IPS-20b (cell line): ENCODE data around the gene DET1.
"Not testable (repeated sequence)": the region's sequence is repeated elsewhere in the genome, so short reads cannot be mapped to it uniquely, and the experiment has no call there.

ENCODE experiments used
- H3K27ac ChIP-seq: one replicate; pipeline ENCODE4 v1.5.1; 2013; ENCODE audit warnings: low read length
- H3K27me3 ChIP-seq: 2 replicates; pipeline ENCODE4 v1.6.1; 2013; ENCODE audit warnings: mild to moderate bottlenecking, low read length, inconsistent platforms; ENCODE audit not compliant: insufficient read depth
- H3K36me3 ChIP-seq: 2 replicates; pipeline ENCODE4 v1.6.1; 2013; ENCODE audit warnings: low read depth, mild to moderate bottlenecking, inconsistent platforms, low read length, moderate library complexity; ENCODE audit not compliant: insufficient read depth
- H3K4me1 ChIP-seq: 2 replicates; pipeline ENCODE4 v1.6.1; 2013; ENCODE audit warnings: mild to moderate bottlenecking, control low read depth, inconsistent platforms, low read length, moderate library complexity; ENCODE audit not compliant: insufficient read depth
- H3K4me3 ChIP-seq: 2 replicates; pipeline ENCODE4 v1.5.1; 2013; ENCODE audit warnings: mild to moderate bottlenecking, low read length, inconsistent platforms
- H3K9ac ChIP-seq: 2 replicates; pipeline ENCODE4 v1.6.1; 2013; ENCODE audit warnings: low read depth, mild to moderate bottlenecking, inconsistent platforms, low read length, moderate library complexity
- H3K9me3 ChIP-seq: 2 replicates; pipeline ENCODE4 v1.6.1; 2013; ENCODE audit warnings: mild to moderate bottlenecking, low read depth, low read length, inconsistent platforms; ENCODE audit not compliant: insufficient read depth

Gene DET1

DNA sequence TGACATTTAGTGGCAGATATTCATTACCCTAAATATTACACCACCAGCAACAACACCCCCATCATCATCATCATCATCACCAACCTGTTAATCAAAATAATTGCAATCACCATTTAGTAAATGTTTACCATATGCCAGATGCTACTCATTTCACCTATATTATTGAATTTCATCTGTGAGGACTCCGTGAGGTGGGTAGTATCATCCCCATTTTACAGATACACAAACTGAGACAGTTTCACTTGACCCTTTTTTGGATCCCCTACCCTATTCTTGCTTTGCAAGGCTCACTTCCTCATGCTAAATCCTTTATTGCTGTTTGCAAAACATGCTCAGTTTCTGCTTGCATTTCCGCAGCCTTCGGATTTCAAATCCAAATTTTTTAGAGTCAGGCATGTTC lies 18.3 kb upstream of the DET1 start:
- H3K9me3 ChIP-seq: 0 out of 2 replicates have a peak, but pooled peaks cover 6% of the 10 kb centered on the region
- H3K27ac ChIP-seq: no peak overlapping the region
- no peaks in the 10 kb centered on the region for H3K4me1 ChIP-seq
- no peak overlapping the region for H3K4me3 ChIP-seq
- H3K27me3 ChIP-seq: no peaks in the 10 kb centered on the region
- H3K36me3 ChIP-seq: no peaks in the 10 kb centered on the region
- H3K9ac ChIP-seq: no peak overlapping the region

DNA sequence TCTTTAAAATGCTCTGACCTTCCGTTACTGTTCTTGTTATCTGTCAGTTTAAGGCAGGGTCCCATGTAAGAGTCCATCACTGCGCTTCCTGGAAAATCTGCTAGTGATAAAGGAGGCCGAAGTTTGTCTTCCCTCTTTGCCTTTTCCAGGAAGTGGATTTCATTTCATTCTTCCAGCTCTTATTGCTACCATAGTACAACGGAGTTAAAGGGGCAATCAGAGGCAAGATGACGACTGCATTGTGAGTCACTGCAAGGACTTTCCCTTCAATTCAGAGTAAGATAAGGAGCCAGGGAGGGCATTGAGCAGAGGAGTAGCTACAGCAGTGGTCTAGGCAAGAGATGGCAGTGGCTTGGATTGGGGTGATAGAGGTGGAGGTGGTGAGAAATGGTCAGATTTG lies 17.2 kb upstream of the DET1 start:
- no peak overlapping the region for H3K9ac ChIP-seq
- H3K36me3 ChIP-seq: no peaks in the 10 kb centered on the region
- H3K4me3 ChIP-seq: no peak overlapping the region
- 0 out of 2 replicates have a peak, but pooled peaks cover 6% of the 10 kb centered on the region for H3K9me3 ChIP-seq
- no peak overlapping the region for H3K27ac ChIP-seq
- no peaks in the 10 kb centered on the region for H3K4me1 ChIP-seq
- no peaks in the 10 kb centered on the region for H3K27me3 ChIP-seq

DNA sequence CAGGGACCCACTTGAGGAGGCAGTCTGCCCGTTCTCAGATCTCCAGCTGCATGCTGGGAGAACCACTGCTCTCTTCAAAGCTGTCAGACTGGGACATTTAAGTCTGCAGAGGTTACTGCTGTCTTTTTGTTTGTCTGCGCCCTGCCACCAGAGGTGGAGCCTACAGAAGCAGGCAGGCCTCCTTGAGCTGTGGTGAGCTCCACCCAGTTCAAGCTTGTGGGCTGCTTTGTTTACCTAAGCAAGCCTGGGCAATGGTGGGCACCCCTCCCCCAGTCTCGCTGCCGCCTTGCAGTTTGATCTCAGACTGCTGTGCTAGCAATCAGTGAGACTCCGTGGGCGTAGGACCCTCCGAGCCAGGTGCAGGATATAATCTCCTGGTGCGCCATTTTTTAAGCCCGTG lies 13.1 kb upstream of the DET1 start:
- H3K27me3 ChIP-seq, H3K9me3 ChIP-seq, H3K36me3 ChIP-seq, H3K27ac ChIP-seq, H3K4me3 ChIP-seq, H3K9ac ChIP-seq, H3K4me1 ChIP-seq: not testable (repeated sequence)

GRCh38 chr15:88558026-88558425 lies 11.5 kb upstream of the DET1 start:
- H3K4me1 ChIP-seq, H3K27ac ChIP-seq, H3K9ac ChIP-seq, H3K4me3 ChIP-seq, H3K27me3 ChIP-seq, H3K9me3 ChIP-seq, H3K36me3 ChIP-seq: not testable (repeated sequence)

- not testable (repeated sequence) for H3K4me1 ChIP-seq, H3K4me3 ChIP-seq, H3K27me3 ChIP-seq, H3K9me3 ChIP-seq, H3K9ac ChIP-seq, H3K36me3 ChIP-seq, H3K27ac ChIP-seq
These were observed 1.5 kb upstream of the DET1 start for GRCh38 chr15:88548009-88548408.

GRCh38 chr15:88545578-88546247 lies 768 bp downstream of the DET1 start:
- H3K27ac ChIP-seq, H3K4me1 ChIP-seq, H3K9me3 ChIP-seq, H3K36me3 ChIP-seq, H3K27me3 ChIP-seq: not testable (repeated sequence)
- H3K9ac ChIP-seq: peak overlapping the region; percentile 94
- H3K4me3 ChIP-seq: peak overlapping the region; percentile 91

- H3K27ac ChIP-seq: no peak overlapping the region
- no peak overlapping the region for H3K9ac ChIP-seq
- no peak overlapping the region for H3K4me3 ChIP-seq
- no peaks in the 10 kb centered on the region for H3K27me3 ChIP-seq
- H3K9me3 ChIP-seq: no peaks in the 10 kb centered on the region
- H3K36me3 ChIP-seq: no peaks in the 10 kb centered on the region
- H3K4me1 ChIP-seq: peaks cover 20% of the 10 kb centered on the region
These were observed 3.3 kb downstream of the DET1 start for GRCh38 chr15:88543065-88543776.

- H3K9me3 ChIP-seq: no peaks in the 10 kb centered on the region
- H3K36me3 ChIP-seq: no peaks in the 10 kb centered on the region
- H3K27ac ChIP-seq: no peak overlapping the region
These were observed 4.1 kb downstream of the DET1 start for GRCh38 chr15:88542342-88542733.

DNA sequence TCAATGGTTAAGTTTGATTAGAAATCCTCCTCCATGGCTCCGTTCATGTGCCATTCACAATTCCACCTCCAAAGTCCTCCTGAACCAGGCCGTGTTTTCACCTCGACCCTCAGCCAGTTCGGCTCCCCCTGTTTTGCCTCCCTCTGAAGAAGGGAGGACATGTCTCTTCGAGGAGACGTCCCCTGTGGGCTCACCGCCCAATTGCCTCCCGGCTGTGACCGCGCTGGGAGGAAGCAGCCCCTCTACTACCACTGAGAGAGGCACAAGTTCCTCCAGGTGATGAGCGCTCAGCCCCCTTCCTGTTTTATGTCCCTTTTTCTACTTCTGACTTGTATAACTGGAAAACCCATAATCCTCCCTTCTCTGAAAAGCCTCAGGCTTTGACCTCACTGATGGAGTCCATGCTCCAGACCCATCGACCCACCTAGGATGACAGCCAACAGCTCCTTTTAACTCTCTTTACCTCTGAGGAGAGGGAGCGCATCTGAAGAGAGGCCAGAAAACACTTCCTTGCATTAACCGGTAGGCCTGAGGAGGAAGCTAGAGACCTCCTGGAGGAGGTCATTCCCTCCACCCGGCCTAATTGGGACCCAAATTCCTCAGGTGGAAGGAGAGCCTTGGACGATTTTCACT lies 4.7 kb downstream of the DET1 start:
- Histone ChIP-seq H3K27me3 (no peaks in the 10 kb centered on the region), H3K9ac (peak overlapping the region; percentile 48), H3K9me3 (no peaks in the 10 kb centered on the region), H3K36me3 (no peaks in the 10 kb centered on the region), H3K4me1 (peaks cover 18% of the 10 kb centered on the region), H3K4me3 (no peak overlapping the region), H3K27ac (no peak overlapping the region)

More at GRCh38 chr15:88542342-88542733, 4.1 kb downstream of the DET1 start:
- no peaks in the 10 kb centered on the region for H3K27me3 ChIP-seq
- H3K4me3 ChIP-seq: no peak overlapping the region
- no peak overlapping the region for H3K9ac ChIP-seq
- H3K4me1 ChIP-seq: peaks cover 20% of the 10 kb centered on the region

DNA sequence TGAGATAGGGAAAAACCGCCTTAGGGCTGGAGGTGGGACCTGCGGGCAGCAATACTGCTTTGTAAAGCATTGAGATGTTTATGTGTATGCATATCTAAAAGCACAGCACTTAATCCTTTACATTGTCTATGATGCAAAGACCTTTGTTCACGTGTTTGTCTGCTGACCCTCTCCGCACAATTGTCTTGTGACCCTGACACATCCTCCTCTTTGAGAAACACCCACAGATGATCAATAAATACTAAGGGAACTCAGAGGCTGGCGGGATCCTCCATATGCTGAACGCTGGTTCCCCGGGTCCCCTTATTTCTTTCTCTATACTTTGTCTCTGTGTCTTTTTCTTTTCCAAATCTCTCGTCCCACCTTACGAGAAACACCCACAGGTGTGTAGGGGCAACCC lies 5.4 kb downstream of the DET1 start:
- H3K4me1 ChIP-seq: peaks cover 18% of the 10 kb centered on the region
- H3K9ac ChIP-seq: peak overlapping the region; percentile 48
- not testable (repeated sequence) for H3K27ac ChIP-seq

DNA sequence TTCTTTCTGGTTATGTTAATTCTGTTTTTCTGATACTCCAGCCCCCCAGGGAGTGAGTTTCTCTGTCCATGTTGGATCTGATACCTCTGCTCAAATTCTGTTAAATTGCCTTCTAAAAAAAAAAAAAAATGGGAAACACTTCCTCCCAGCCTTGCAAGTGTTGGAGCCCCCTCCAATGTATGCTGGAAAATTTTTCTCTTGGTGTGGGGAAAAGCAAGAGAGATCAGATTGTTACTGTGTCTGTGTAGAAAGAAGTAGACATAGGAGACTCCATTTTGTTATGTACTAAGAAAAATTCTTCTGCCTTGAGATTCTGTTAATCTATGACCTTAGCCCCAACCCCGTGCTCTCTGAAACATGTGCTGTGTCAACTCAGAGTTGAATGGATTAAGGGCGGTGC lies 6.1 kb downstream of the DET1 start:
- not testable (repeated sequence) for H3K9me3 ChIP-seq, H3K27ac ChIP-seq, H3K36me3 ChIP-seq, H3K27me3 ChIP-seq
- Histone ChIP-seq H3K9ac (peak overlapping the region; percentile 46), H3K4me1 (peaks cover 18% of the 10 kb centered on the region), H3K4me3 (peak overlapping the region; percentile 3; the same call in 1 of the 2 replicates)

More for the DNA sequence above, 5.4 kb downstream of the DET1 start:
- not testable (repeated sequence) for H3K9me3 ChIP-seq, H3K36me3 ChIP-seq, H3K27me3 ChIP-seq, H3K4me3 ChIP-seq

GRCh38 chr15:88539441-88539840 lies 7.0 kb downstream of the DET1 start:
- no peaks in the 10 kb centered on the region for H3K27me3 ChIP-seq
- H3K9me3 ChIP-seq: no peaks in the 10 kb centered on the region
- peaks cover 18% of the 10 kb centered on the region for H3K4me1 ChIP-seq
- H3K27ac ChIP-seq: no peak overlapping the region
- no peaks in the 10 kb centered on the region for H3K36me3 ChIP-seq
- no peak overlapping the region for H3K9ac ChIP-seq
- no peak overlapping the region for H3K4me3 ChIP-seq
